Endodermal cell (in vitro differentiated cells): ENCODE data around the gene ALOX15B. TPM values are rescaled to one million over a fixed set of nuclear protein-coding genes. Genes with fewer than 3 reads are reported as not detected.
A peak's percentile ranks its signal among the peaks of the same experiment; 100 is the strongest.

Source experiments
- DNase-seq: peaks from one replicate; pipeline ENCODE4 v3.0.0-alpha.2; 2017
- H3K27ac ChIP-seq: 2 replicates; pipeline ENCODE4 v1.5.1; 2013; ENCODE audit warnings: mild to moderate bottlenecking, low read depth, low read length, moderate library complexity
- H3K27me3 ChIP-seq: 2 replicates; pipeline ENCODE4 v1.6.1; 2013; ENCODE audit warnings: mild to moderate bottlenecking, low read length, moderate library complexity; ENCODE audit not compliant: insufficient read depth, control insufficient read depth, poor library complexity, severe bottlenecking
- H3K36me3 ChIP-seq: 2 replicates; pipeline ENCODE4 v1.7.0; 2013; ENCODE audit warnings: mild to moderate bottlenecking, low read length, moderate library complexity; ENCODE audit not compliant: control insufficient read depth, insufficient read depth
- H3K4me1 ChIP-seq: one replicate; pipeline ENCODE4 v1.7.0; 2013; ENCODE audit warnings: low read length; ENCODE audit not compliant: control insufficient read depth, insufficient read depth
- H3K4me3 ChIP-seq: 2 replicates; pipeline ENCODE4 v1.5.1; 2013; ENCODE audit warnings: mild to moderate bottlenecking, low read length, moderate library complexity
- H3K9ac ChIP-seq: 2 replicates; pipeline ENCODE4 v1.6.1; 2013; ENCODE audit warnings: mild to moderate bottlenecking, low read length, moderate library complexity; ENCODE audit not compliant: poor library complexity, severe bottlenecking; ENCODE audit errors: extremely low read depth
- H3K9me3 ChIP-seq: 2 replicates; pipeline ENCODE4 v1.6.1; 2013; ENCODE audit warnings: mild to moderate bottlenecking, low read length, moderate library complexity; ENCODE audit not compliant: control insufficient read depth
- H3K27ac Mint-ChIP-seq: 2 replicates; pipeline ENCODE4 v1.8.0; 2020; ENCODE audit warnings: mixed read lengths
- H3K27me3 Mint-ChIP-seq: 2 replicates; pipeline ENCODE4 v1.8.0; 2021; ENCODE audit warnings: mild to moderate bottlenecking, mixed read lengths; ENCODE audit not compliant: insufficient read depth
- H3K36me3 Mint-ChIP-seq: 2 replicates; pipeline ENCODE4 v1.8.0; 2020; ENCODE audit warnings: low read depth, mixed read lengths
- H3K4me1 Mint-ChIP-seq: 2 replicates; pipeline ENCODE4 v1.8.0; 2020; ENCODE audit warnings: mixed read lengths
- H3K4me3 Mint-ChIP-seq: 2 replicates; pipeline ENCODE4 v1.8.0; 2020; ENCODE audit warnings: mild to moderate bottlenecking, moderate library complexity, mixed read lengths
- H3K9me3 Mint-ChIP-seq: 2 replicates; pipeline ENCODE4 v1.8.0; 2020; ENCODE audit warnings: mild to moderate bottlenecking, mixed read lengths
- CTCF ChIP-seq: fragments of 200-600 bp; sonication (generic); conservative IDR thresholded peaks from 2 replicates; pipeline ENCODE4 v1.5.0; 2021; ENCODE audit warnings: antibody characterized with exemption, mild to moderate bottlenecking
- WGBS, 2 experiments: methylation state at CpG; one replicate each; pipeline versions ENCODE4 v1.1.5 to v1.1.7; 2013; ENCODE audit warnings: missing lambda C conversion rate in 2 of 2, mixed read lengths in 1 of 2; ENCODE audit not compliant: insufficient coverage in 1 of 2, insufficient read length in 1 of 2; 5-methylcytosine and 5-hydroxymethylcytosine counted together
- total RNA-seq, 2 donors: library from RNA; stranded (reverse); fragmentation: NEBNext Ultra II Directional in 1 of 2; extraction: Animal tissue kit (Norgen Biotek cat#: 25700) in 1 of 2; gene quantifications; 2 replicates in 1 of 2; 3 replicates in 1 of 2; pipeline ENCODE4 v1.2.1, GENCODE V29; 2021

The ALOX15B gene
- total RNA-seq, 2 donors from 2014 or later, result not detected

GRCh38 chr17:8031950-8032349, 6.9 kb upstream of the ALOX15B start:
- Histone ChIP-seq H3K27me3 (peaks cover 21% of the 10 kb centered on the region), H3K9me3 (no peaks in the 10 kb centered on the region), H3K4me1 (no peaks in the 10 kb centered on the region), H3K27ac (no peak overlapping the region), H3K9ac (no peak overlapping the region), H3K36me3 (no peaks in the 10 kb centered on the region), H3K4me3 (no peak overlapping the region)
- H3K36me3 Mint-ChIP-seq, result no peaks in the 10 kb centered on the region
- no peak for TF ChIP-seq CTCF
- no peaks in the 10 kb centered on the region for H3K9me3 Mint-ChIP-seq
- H3K4me1 Mint-ChIP-seq, result no peaks in the 10 kb centered on the region
- no peak overlapping the region for H3K4me3 Mint-ChIP-seq
- WGBS, 2 experiments, result 100% methylated on average over 1 of the region's 1 CpG; no CpG with 5 or more reads in 1 of the 2 experiments
- H3K27ac Mint-ChIP-seq, result no peak overlapping the region
- peaks cover 29% of the 10 kb centered on the region for H3K27me3 Mint-ChIP-seq
- no peak for DNase-seq

DNA sequence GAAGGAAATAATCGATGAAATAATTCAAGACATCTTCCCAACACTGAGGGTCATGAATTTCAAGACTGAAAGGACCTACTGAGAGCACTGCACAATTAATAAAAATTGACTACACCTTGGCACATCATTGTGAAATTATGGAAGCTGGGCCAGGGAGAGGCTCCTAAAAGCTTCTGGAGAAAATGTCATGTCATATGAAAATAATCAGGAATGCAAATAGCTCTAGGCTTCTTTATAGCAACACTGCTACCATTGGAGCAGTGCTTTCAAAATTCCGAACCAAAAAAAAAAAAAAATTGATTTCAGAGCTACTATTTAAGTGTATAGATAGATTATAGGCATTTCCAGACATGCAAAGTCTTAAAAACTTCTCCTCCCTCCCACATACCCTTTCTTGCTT, 6.4 kb upstream of the ALOX15B start:
- TF ChIP-seq CTCF, result no peak
- no peak overlapping the region for H3K27ac ChIP-seq
- H3K4me3 Mint-ChIP-seq, result no peak overlapping the region

DNA sequence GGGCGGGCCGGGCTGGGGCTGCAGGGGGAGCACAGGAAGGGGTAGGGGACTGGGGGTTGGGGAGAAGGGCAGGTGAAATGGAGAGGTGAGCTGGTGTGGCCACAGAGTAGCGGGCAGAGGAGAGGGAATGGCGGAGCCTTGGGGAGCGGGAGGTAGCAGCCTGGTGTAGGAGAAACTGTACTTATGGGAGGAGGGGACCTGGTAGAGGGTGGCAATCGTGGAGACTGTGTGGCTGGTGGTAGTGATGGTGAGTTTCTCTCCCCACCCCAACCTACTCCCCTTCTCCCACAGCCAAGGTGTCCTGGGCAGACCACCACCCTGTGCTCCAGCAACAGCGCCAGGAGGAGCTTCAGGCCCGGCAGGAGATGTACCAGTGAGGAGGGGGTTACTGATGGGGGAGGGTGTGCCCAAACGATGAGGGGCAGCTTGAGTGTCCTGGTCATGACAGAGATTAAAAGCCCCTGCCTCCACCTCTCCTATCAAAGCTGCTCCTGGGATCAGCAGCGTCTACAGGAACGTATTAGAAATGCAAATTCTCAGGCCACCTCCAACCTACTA, 831 bp downstream of the ALOX15B start:
- H3K27me3 ChIP-seq, result peaks cover 7% of the 10 kb centered on the region
- no peaks in the 10 kb centered on the region for H3K36me3 ChIP-seq
- H3K4me3 ChIP-seq, result peak overlapping the region; percentile 64
- H3K36me3 Mint-ChIP-seq, result no peaks in the 10 kb centered on the region
- no peak overlapping the region for H3K27ac Mint-ChIP-seq
- DNase-seq, result no peak
- no peak overlapping the region for H3K9ac ChIP-seq
- H3K4me3 Mint-ChIP-seq, result peak overlapping the region; percentile 30
- peaks cover 2% of the 10 kb centered on the region for H3K9me3 Mint-ChIP-seq
- no peaks in the 10 kb centered on the region for H3K4me1 ChIP-seq
- 92% methylated on average over 10 of the region's 11 CpGs; no CpG with 5 or more reads in 1 of the 2 experiments for WGBS, 2 experiments
- peaks cover 44% of the 10 kb centered on the region for H3K27me3 Mint-ChIP-seq
- peaks cover 7% of the 10 kb centered on the region for H3K9me3 ChIP-seq
- no peak overlapping the region for H3K27ac ChIP-seq
- no peak for TF ChIP-seq CTCF
- H3K4me1 Mint-ChIP-seq, result no peaks in the 10 kb centered on the region

More for the DNA sequence above, 6.4 kb upstream of the ALOX15B start:
- H3K9me3 ChIP-seq, result no peaks in the 10 kb centered on the region
- DNase-seq, result no peak
- H3K4me1 ChIP-seq, result no peaks in the 10 kb centered on the region
- Mint-ChIP-seq H3K36me3 (no peaks in the 10 kb centered on the region), H3K27me3 (peaks cover 26% of the 10 kb centered on the region), H3K4me1 (no peaks in the 10 kb centered on the region), H3K27ac (no peak overlapping the region), H3K9me3 (peaks cover 1% of the 10 kb centered on the region)
- no peak overlapping the region for H3K4me3 ChIP-seq
- no peak overlapping the region for H3K9ac ChIP-seq
- 100% methylated on average over 1 of the region's 2 CpGs; no CpG with 5 or more reads in 1 of the 2 experiments for WGBS, 2 experiments
- no peaks in the 10 kb centered on the region for H3K36me3 ChIP-seq
- H3K27me3 ChIP-seq, result peaks cover 16% of the 10 kb centered on the region
